Measurements from ENCODE around the gene XYLT1.

Gene XYLT1

DNA sequence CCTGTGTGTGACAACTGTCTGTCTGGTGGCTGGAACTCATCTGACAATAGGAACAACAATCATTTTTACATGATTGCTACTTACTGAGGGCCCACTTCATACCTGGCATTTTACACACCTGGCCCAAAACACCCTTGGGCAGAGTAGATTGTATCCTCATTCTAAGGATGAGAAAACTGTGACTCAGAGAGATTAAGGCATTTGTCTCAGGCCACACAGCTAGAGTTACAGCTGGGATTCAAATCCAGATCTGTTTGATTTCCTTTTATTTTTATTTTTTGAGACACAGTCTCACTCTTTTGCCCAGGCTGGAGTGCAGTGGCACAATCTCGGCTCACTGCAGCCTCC, 242.1 kb downstream of the XYLT1 start:
- no peak for DNase-seq
- no peak for ATAC-seq

DNA sequence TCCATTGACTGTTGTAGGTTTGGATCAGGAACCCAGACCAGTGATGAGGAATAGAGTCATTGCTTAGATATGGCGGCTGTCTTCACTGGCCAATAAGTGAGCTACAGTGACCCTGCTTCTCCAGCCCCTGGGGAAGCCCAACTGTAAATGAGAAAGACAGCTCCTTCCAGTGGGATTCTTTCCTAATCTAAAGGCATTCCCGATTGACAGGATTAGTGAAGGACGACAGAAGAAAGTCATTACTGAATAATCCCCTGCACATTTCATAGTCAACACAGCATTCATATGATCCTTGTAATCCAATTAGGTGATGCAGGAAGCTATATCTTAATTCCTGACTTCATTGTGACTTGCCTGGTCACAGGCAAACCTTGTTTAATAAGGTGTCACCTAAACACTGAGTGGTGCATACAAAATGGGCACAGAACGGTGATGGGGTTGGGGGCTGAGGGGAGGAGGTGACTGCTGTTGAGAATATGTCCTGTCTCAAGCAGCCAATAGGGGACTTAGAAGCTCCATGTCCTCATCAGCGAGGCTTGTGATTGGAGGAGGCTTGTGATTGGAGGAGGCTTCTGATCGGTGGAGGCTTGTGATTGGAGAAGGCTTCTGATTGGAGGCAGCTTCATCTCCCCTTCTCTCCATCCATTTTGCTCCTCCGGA, 242.6 kb downstream of the XYLT1 start:
- ATAC-seq (no peak), DNase-seq (no peak)

DNA sequence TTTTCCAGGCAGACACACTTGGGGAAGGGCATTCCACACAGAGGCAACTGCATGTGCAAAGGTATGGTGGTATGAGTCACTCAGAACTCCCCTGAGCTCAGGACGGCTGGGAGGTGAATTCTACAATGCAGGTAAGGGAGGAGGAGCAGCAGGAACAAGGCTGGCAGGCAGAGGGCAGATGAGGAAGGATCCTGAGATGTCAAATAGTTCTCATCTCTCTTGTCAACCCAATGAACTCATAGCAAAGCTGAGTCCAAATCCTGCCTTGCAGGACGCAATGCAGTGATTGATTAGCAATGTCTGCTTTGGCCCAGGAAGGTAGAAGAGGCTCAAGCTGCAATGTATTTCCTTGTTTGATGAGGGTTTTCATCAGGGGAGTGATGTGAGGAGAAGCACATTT, 243.5 kb downstream of the XYLT1 start:
- ATAC-seq (no peak), DNase-seq (no peak)

DNA sequence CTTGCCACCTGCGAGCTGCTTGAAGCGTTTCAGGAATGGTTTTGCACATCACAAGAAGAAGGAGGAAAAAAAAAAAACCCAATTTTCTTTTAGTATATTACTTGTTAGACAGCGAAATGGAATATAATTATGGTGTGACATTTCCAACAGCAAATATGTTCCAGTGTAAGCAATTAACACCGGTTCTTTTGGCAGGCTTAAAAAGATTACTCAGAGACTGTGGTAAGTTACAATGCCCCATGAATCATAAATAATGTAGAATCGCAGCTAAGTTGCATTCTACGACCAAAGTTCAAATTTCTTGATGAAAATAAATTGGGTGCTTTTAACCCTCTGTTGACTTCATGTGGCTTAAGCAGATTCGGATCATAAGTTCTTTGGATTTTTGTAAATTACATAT, 245.2 kb downstream of the XYLT1 start:
- ATAC-seq: peak; percentile 48
- no peak for DNase-seq

DNA sequence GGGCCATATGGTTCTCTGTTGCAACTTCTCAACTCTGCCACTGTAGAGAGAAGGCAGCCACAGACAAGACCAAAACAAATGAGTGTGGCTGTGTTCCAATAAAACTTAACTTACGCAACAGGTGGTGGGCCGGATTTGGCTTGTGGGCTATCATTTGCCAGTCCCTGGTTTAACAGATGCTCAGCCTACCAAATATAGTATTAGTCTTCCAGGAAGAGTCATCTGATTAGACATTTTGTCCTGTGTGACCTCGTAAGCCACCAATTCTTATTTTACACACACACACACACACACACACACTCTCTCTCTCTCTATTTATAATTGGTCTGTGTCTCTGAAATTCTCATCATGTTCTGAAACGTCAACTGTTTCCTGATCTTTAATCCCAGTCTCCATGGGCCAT, 245.9 kb downstream of the XYLT1 start:
- DNase-seq (peak; percentile 23), ATAC-seq (peak; percentile 58)

DNA sequence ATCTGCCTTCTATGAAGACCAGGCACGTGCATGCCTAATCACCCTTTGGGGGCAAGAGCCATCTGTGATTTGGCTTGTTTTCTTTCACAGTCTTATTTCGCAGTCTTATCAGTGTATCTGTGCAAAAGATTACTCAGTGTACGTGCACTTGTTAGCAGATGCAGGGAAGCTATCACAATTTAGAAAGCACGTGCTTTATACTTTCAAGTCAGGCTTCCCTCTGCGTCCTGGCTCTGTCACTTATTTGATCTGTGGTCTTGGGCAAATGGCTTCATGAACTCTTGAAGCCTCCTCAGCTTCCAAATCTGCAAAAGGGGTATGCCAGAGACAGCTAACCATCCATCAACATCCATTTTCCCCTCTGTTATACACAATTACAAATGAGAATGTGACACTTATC, 246.4 kb downstream of the XYLT1 start:
- DNase-seq (no peak), ATAC-seq (no peak)

DNA sequence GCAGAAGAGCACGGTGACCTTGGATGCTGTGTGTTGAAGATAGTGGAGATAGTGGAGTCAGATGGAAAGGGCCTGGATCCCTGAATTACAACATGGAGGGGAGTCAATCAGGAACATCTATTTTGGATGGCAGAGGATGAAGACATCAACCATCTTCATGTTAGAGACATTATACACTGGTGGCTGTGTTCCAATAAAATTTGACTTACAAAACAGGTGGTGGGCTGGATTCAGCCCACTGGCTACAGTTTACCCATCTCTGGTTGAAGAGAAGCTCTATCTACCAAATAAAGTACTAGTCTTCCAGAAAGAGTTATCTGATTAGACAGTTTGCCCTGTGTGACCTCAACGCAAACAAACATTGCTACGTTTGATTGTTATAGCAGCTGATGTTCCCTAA, 247.2 kb downstream of the XYLT1 start:
- no peak for ATAC-seq

DNA sequence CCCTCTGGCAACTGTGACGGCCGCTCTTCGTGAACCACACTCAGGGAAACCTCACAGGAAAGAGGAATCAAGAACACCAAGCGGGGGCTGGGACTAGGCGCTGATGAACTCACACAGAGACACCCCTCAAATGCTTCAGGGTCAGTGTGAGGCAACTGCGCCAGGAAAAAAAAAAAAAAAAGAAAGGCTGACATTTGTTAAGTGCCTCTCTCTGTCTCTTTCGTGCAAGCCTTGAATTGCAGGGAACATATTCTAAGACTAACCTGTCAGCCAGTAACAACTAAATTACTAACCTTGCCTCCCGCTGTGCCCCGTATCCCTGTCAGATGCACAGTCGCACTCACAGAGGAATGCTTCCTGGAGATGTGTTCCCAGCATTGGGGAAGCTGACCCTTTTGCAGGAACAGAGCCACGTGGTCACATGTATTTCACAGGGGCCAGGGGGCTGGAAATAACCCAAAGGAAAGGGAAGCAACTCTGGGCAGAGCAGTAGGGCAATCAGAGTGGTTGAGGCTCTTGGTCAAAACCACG, 247.8 kb downstream of the XYLT1 start:
- DNase-seq (no peak), ATAC-seq (no peak)

More for the DNA sequence above, 247.2 kb downstream of the XYLT1 start:
- DNase-seq: no peak

DNA sequence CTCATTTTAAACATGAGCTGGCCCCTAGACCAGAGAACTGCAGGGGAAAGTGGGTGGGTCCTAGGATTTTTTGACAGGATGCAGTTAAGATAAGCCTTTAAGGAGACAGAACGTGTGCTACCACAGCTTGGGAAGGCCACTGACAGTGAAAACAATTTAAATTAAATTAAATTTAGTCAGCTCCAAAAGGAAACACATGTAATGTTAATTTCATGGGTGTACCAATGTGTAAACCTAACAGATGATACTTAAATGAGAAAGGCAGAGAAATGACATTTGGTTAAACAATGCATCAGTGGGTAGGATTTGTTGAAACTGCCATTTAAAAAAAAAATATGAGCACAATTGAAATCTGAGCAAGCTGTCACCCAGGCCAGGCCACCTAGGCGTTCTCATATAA, 250.8 kb downstream of the XYLT1 start:
- DNase-seq: no peak
- no peak for ATAC-seq

DNA sequence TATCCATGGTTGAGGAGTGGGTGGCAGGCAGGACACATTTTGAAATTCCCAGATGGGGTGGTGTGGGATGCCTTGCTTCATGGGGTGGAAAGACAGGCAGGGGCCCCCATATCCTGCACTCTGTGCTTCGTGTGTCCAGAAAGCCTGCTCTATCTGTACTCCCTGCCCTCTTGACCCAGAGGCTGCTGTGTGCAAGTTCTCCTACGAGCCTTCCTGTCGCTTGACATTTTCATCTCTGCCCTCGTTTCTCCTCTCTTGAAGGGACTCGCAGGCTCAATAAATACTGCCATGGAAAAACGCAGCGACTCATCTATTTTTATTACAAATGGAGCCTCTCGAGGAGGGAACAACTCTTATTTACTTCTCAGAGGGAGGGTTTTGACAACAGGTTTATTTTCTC, 254.8 kb downstream of the XYLT1 start:
- DNase-seq (no peak), ATAC-seq (no peak)

DNA sequence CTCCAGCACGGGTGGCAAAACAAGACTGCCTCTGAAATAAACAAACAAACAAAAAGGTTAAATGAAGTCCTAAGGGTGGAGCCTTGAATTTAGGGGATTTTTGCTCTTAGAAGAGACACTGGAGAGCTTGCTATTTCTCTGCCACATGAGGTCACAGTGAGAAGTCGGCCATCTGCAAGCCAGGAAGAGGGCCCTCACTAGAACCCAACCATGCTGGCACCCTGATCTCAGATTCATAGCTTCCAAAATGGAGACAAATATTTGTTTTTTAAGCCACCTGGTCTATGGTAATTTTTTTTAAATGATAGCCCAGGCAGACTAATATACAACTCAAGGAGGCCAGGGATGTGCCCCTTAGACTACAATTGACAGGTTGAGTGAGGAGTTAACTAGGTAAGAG, 255.5 kb downstream of the XYLT1 start:
- DNase-seq: no peak
- ATAC-seq: no peak

DNA sequence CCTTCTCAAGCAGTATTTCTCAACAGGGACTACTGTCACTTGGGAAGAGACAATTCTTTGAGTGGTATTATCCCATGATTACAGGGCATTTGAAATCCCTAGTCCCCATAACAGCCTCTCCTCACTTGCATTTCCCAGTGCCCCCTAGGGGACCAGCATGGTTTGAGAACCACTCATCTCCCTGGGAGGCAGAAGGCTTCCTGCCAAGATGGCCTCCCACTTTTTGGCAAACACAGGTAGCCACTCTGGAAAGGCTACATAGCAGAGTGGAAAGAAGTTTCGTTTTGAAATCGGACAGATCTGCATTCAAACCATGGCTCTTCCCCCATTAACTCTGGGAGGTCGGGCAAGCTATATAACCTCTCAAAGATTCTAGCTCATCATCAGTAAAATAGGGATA, 256.8 kb downstream of the XYLT1 start:
- DNase-seq (no peak), ATAC-seq (no peak)

DNA sequence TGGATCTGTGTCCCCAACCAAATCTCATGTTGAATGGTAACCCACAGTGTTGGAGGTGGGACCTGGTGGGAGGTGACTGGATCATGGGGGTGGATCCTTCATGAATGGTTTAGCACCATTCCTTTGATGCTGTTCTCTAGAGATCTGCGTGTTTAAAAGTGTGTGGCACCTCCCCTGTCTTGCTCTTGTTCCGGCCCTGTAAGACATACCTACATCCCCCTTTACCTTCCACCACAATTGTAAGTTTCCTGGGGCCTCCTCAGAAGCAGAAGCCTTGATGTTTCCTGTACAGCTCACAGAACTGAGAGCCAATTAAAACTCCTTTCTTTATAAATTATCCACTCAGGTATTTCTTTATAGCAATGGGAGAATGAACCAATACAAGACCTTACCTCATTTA, 257.7 kb downstream of the XYLT1 start:
- DNase-seq: no peak
- no peak for ATAC-seq

DNA sequence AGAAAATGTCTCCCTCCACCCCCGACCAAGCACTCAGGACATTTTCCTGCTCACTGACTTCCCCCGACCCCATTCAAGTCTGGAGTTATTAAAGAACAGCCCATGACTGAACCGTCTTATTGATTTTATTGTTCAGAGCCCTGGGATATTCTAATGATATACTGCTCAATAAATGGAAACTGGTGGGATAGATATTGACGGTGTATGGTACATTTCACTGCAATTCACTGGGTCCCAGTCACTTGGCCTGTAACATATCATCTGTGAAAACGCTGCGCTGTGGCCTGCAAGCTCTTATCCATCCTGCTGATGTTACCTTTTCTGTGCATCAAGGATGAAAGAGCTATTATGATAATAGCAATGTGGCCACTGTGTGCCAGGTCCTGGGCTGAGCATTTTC, 258.2 kb downstream of the XYLT1 start:
- ATAC-seq: no peak
- DNase-seq: no peak

DNA sequence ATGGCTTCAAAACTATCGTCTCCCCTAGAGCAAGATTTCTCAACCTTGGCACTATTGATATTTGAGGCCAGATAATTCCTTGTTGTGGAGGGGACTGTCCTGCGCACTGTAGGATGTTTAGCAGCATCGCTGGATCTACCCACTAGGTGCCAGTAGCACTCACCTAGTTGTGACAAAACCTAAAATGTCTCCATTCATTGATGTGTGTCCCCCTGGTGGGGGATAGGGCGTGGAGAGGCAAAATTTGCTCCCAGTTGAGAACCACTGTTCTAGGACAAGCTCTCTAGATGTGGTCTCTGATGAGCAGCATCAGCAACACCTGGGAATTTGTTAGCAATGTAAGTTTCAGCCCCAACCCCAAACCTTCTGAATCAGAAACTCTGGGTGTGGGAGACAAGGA, 259.0 kb downstream of the XYLT1 start:
- DNase-seq: peak; percentile 35
- peak; percentile 77 for ATAC-seq

DNA sequence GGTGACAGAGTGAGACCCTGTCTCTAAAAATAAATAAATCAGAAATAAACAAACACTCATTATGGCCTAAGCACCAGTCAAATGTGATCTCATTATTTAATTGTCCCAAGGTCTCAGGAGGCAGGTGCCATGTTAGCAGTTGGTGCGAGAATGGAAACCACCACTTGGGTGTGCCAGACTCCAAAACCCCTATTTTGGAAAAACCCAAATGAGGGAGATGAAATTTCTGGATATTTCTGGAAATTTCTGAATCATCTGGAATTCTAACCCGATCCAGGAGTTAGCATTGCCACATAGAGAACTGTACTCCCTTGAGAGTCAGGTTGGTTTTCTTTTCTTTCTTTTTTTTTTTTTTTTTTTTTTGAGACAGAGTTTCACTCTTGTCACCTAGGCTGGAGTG, 264.0 kb downstream of the XYLT1 start:
- no peak for ATAC-seq
- no peak for DNase-seq

DNA sequence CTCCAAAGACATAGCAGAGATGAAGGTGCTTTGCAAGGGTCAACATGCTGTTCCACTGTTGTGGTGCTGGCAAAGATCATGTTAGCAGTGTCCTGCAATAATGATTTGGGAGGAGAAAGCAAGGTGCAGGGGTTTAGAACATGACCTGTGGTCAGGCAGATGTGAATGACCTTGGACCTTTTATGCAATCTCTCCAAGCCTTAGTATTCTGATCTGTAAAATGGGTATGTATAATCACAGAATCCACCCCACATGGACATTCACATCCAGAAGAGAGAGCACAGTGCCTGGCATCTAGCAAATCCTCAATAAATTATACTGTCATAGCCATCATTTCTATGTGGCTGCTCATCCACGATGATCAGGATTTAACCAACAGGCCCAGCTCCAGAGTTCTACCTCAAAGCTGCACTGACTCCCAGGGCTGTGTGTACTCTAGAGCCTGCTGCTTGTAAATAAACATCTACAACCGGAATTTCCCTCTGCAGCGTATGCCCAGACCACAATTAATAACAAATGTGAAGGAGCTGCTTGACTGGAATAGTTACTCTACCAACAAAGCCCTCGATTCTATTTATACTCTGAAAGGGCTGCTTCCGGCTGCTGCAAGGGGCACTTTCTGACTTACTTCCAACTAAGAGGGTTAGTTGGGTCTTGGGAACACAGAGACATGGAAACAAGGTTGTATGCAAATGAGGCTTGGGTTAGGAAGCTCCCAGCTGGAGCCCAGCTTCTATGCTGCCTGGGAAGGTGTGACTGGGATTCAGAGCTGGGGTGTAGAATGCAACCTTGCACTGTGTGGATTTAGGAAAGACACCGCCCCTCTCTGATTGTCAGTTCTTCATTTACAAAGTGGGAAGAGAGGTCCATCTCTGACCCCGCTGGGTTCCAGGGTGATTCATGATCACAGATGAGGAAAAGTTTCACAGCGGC, 265.2 kb downstream of the XYLT1 start:
- DNase-seq (no peak), ATAC-seq (no peak)

DNA sequence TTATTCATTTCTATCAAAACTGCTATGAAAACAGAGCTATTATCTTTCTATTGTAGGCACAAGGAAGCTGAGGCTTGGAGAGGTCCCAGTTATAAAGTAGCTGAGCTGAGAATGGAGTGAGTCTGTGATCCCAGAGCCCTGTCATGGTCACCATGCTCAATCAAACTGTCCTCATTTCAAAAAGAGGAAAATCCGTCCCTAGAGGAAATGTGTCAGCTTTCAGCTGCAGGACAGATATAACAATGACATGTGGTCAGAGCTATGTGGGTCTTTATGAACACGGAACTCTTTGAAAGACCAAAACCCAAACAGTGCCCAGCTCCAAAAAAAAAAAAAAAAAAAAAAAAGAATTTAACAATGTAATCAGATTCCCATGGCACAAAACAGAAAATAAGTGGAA, 266.1 kb downstream of the XYLT1 start:
- ATAC-seq (no peak), DNase-seq (no peak)

DNA sequence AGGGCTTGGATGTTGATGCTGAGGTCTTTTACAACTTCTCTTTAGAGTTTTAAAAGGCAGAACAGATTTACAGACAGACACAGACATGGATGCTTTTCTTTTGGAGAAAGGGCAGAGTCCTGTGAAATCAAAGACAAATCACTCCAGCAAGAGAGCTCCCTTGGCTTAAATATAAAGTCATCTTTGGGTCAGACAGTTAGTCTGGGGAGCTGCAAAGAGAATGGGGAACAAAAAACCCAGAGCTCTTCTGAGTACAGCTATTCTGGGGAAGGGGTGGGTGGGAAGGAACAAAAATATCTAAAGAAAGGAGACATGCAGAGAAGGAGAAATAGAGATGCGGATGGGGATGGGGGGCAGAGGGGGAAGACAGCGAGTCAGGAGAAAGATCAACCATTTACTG, 266.6 kb downstream of the XYLT1 start:
- ATAC-seq (no peak), DNase-seq (no peak)

DNA sequence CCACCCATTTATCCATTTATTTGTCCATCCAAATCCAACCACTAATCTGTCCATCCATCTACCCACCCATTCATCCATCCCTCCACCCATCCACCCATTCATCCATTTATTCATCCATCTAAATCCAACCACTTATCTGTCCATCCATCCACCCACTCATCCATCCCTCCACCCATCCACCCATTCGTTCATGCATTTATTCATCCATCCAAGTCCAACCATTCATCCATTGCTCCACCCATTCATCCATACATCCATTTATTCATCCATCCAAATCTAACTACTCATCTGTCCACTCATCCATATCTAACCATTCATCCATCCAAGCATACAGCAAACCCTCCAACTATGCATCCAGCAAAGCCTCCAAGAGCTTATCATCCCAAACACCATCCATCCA, 267.3 kb downstream of the XYLT1 start:
- DNase-seq (no peak), ATAC-seq (no peak)

DNA sequence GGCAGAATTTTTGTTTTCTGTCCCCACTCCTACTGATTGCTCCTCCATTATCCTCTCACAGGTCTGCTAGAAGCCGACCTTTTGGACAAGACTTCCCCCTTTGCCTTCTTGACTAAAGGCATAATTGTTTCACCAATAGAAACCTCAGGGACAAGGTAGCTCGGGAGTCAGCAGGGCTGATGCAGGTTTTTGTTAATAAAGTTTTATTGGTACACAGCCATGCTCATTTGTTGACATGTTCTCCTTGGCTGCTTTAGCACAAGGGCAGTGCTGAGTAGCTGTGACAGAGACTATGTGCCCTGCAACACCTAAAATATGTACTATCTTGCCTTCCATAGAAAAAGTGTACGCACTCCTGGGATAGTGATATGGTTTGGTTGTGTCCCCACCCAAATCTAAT, 271.6 kb downstream of the XYLT1 start:
- no peak for ATAC-seq
- DNase-seq: no peak

DNA sequence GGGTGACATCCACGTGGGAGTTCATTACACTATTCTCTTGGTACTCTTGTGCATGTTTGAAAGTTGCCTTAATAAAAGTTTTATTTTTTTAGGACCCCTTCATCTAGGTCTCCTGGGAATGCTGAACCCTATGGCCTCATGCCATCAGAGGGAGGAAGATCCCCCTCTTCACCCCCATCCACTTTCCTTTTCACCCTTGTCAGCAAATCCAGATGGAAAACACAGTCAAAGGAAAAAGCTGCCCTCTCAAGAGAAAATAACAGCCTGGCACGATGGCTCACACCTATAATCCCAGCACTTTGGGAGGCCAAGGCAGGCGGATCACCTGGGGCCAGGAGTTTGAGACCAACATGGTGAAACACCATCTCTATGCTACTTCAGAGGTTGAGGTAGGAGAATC, 274.2 kb downstream of the XYLT1 start:
- ATAC-seq: no peak
- DNase-seq: no peak

DNA sequence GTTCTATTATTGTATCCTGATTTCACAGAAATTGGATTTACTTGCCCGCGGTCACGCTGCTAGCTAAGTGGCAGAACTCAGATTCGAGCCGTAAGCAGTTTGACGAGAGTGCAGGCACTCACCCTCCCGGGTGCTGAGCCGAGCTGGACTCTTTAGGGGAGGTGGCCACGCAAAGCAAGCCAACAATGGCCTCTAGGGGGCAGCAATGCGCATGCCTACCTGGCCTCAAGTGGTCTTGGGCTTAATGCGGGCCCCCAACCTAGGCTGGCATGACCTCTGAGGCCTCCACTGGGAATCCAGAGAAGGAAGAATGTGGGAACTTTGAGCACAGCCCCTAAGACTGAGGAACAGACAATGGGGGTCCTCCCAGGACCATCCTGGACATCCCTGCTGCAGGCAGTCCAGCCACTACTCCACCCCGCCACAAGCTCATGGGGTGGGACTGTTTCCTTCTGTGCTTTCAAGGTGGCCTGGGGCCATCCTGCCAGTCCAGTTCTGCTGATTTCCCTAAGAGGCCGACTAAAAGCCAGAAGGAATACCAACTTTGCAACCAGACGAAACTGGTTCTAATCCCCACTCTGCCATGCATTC, 276.5 kb downstream of the XYLT1 start:
- DNase-seq (peak; percentile 74), ATAC-seq (peak; percentile 43)
